GM21529 (cell line): ENCODE results near the gene PPIL1.

Experiments used
- ATAC-seq: cut with Tn5 transposase; IDR thresholded peaks from one replicate; pipeline ENCODE4 v1.9.1; 2021; ENCODE audit not compliant: unreplicated experiment

PPIL1 gene

GRCh38 chr6:36856277-36856676, 18.3 kb downstream of the PPIL1 start:
- no peak for ATAC-seq

GRCh38 chr6:36855750-36856149, 18.9 kb downstream of the PPIL1 start:
- ATAC-seq, result no peak

- no peak for ATAC-seq
These were observed 21.3 kb downstream of the PPIL1 start for GRCh38 chr6:36853325-36853724.

GRCh38 chr6:36852481-36853147, 22.0 kb downstream of the PPIL1 start:
- no peak for ATAC-seq

- ATAC-seq, result no peak
These were observed 23.0 kb downstream of the PPIL1 start for GRCh38 chr6:36851626-36852025.

GRCh38 chr6:36851149-36851614, 23.4 kb downstream of the PPIL1 start:
- ATAC-seq, result no peak

GRCh38 chr6:36850021-36850420, 24.6 kb downstream of the PPIL1 start:
- no peak for ATAC-seq

- no peak for ATAC-seq
These were observed 25.8 kb downstream of the PPIL1 start for GRCh38 chr6:36848658-36849441.

GRCh38 chr6:36847991-36848390, 26.6 kb downstream of the PPIL1 start:
- no peak for ATAC-seq

GRCh38 chr6:36847152-36847551, 27.5 kb downstream of the PPIL1 start:
- ATAC-seq, result no peak

- no peak for ATAC-seq
These were observed 29.4 kb downstream of the PPIL1 start for GRCh38 chr6:36845233-36845632.

GRCh38 chr6:36844232-36845170, 30.1 kb downstream of the PPIL1 start:
- ATAC-seq, result no peak

- no peak for ATAC-seq
These were observed 31.4 kb downstream of the PPIL1 start for GRCh38 chr6:36843170-36843569.

- no peak for ATAC-seq
These were observed 32.8 kb downstream of the PPIL1 start for GRCh38 chr6:36841756-36842155.

- ATAC-seq, result no peak
These were observed 33.9 kb downstream of the PPIL1 start for GRCh38 chr6:36840432-36841403.

- no peak for ATAC-seq
These were observed 34.7 kb downstream of the PPIL1 start for GRCh38 chr6:36839749-36840431.

GRCh38 chr6:36838896-36839748, 35.5 kb downstream of the PPIL1 start, which contains the start of gene CPNE5:
Gene CPNE5 (minus strand): TSS chr6:36839444. CDS start chr6:36839377, 67 bp downstream.
- ATAC-seq, result no peak

- no peak for ATAC-seq
These were observed 36.9 kb downstream of the PPIL1 start for GRCh38 chr6:36837686-36838085.

- no peak for ATAC-seq
These were observed 37.6 kb downstream of the PPIL1 start for GRCh38 chr6:36837022-36837339.
